Prostate gland (tissue), 2 donors: ENCODE results near the gene SEMA3F.

Experiments
- CTCF ChIP-seq, 4 experiments: fragments of 200-600 bp in 2 of 4; fragments of 450-650 bp in 2 of 4; sonication (generic) in 2 of 4; IDR thresholded peaks; 1 replicate in 3 of 4; 2 replicates in 1 of 4; pipeline ENCODE4 v1.5.1; 2016 to 2019; ENCODE audit warnings: antibody characterized with exemption in 4 of 4, mild to moderate bottlenecking in 2 of 4, moderate library complexity in 2 of 4
- POLR2A ChIP-seq: fragments of 450-650 bp; IDR thresholded peaks from one replicate; pipeline ENCODE4 v1.6.1; 2016; ENCODE audit warnings: antibody characterized with exemption, mild to moderate bottlenecking

GRCh38 chr3:50139308-50139707 is 15.8 kb upstream of the SEMA3F start:
- no peak for TF ChIP-seq CTCF (IDR thresholded peaks at IDR 0.05)
- TF ChIP-seq POLR2A: no peak
